ENCODE results near the gene SUMO2.
"Not testable (repeated sequence)": the region's sequence is repeated elsewhere in the genome, so short reads cannot be mapped to it uniquely, and the experiment has no call there.

Gene SUMO2

DNA sequence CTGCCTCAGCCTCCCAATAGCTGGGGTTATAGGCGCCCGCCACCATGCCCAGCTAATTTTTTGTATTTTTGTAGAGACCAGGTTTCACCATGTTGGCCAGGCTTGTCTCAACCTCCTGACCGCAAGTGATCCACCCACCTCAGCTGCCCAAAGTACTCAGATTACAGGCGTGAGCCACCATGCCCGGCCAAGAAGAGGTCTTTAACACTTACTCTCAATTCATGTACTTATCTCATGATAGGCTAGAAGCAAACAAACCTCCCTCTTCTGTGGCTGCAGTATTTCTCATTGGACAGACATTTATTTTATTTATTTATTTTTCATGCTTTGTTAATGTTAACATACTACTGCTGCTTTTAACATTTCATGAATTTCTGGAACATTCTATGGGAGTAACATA is 44.2 kb downstream of the SUMO2 start:
- FAIRE-seq = no peak

DNA sequence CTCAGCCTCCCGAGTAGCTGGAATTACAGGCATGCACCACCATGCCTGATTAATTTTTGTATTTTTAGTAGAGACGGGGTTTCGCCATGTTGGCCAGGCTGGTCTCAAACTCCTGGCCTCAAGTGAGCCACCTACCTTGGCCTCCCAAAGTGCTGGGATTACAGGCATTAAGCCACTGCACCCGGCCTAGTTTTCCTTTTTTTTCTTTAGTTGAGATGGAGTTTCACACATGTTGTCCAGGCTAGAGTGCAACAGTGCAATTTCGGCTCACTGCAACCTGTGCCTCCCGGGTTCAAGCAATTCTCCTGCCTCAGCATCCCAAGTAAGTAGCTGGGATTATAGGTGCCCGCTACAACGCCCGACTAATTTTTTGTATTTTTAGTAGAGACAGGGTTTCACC is 45.0 kb downstream of the SUMO2 start:
- FAIRE-seq = not testable (repeated sequence)

DNA sequence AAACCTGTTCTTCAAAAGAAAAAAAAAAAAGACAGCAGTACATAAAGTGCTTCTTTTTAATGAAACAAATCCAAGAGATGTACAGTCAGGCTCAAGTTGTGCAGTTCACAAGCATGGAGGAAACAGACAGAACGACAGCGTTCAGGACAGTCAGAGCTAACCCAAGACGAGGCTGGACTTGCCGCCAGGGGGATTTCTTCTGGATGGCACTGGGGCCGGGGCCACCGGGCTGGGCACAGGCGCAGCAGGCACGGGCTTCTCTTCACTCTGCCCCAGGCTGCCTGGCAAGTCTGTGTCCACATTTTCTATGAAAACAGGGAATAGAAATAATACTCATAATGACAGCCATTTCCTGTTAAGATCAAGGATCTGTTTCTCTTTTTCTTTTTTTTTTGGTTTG is 46.8 kb downstream of the SUMO2 start:
- no peak for FAIRE-seq

DNA sequence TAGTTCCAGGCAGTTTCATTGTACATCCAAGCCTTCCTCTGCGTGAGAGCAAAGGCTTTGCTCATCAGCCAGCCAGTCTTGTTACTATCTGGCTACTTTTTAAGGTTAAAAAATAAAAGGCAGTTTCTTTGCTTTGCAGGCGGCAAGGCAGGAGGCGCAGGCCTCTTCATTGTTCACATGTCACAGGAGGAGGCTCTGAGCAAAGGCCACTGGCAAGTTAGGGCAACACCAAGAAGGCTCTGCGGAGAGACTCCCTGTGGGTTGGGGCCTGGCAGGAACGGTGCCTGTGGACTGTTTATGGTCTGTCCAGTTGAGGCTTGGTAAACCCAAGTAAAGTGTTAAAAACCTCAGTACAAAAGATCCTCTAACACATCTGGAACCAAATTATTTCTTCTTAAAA is 47.3 kb downstream of the SUMO2 start:
- no peak for FAIRE-seq

DNA sequence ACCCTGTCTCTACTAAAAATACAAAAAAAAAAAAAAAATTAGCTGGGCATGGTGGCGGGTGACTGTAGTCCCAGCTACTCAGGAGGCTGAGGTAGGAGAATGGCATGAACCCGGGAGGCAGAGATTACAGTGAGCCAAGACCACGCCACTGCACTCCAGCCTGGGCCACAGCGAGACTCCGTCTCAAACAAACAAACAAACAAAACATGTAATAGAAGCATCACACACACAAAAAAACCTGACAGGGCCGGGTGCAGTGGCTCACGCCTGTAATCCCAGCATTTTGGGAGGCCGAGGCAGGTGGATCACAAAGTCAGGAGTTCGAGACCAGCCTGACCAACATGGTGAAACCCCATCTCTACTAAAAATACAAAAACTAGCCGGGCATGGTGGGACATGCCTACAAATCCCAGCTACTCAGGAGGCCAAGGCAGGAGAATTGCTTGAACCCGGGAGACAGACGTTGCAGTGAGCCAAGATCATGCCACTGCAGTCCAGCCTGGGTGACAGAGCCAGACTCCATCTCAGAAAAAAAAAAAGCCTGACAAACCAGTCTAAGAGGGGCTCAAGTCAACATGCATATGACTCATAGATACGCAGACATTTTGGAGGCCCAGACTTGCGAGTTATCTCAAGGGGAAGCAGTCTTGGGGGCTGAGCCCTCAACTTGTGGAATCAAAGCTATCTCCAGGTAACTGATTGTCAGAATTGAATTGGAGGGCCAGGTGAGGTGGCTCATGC is 49.0 kb downstream of the SUMO2 start:
- not testable (repeated sequence) for FAIRE-seq

DNA sequence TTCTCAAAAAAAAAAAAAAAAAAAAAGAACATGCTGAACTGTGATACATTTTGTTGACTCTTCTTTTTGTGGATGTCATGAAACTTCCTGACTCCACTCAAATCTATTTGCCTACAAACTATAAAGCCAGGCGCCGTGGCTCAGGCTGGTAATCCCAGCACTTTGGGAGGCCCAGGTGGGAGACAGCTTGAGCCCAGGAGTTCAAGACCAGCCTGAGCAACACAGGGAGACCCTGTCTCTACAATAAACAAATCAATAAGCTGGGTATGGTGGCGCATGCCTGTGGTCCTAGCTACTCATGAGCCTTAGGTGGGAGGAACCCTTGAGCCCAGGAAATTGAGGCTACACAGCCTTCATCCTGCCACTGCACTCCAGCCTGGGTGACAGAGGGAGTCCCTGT is 49.8 kb downstream of the SUMO2 start:
- no peak for FAIRE-seq

DNA sequence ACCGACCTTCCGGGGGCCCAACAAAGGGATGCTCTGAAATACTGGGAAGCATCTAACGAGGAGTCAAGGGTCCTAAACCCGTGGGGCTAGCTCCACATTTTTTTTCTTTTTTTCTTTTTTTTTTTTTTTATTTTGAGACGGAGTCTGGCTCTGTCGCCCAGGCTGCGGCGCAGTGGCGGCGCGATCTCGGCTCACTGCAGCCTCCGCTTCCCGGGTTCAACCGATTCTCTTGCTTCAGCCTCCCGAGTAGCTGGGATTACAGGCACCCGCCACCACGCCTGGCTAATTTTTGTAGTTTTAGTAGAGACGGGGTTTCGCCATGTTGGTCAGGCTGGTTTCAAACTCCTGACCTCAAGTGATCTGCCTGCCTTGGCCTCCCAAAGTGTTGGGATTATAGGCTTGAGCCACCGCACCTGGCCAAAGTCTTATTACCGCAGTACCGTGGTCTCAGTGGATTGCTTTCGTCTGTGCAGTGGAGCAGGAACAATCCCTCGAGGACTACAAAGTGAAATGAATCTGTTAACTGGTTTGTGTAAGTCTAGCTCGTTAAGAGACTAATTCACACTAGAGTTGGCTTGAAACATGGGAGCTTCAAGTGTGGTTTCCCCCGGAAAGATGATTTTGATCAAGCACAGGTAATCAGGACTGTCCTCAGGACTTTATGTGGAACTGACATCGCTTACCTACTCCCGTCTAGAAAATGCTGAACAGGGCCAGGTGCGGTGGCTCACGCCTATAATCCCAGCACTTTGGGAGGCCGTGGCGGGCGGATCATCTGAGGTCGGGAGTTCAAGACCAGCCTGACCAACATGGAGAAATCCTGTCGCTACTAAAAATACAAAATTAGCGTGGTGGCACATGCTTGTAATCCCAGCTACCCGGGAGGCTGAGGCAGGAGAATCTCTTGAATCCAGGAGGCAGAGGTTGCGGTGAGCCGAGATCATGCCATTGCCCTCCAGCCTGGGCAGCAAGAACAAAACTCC is 50.5 kb downstream of the SUMO2 start:
- not testable (repeated sequence) for FAIRE-seq

DNA sequence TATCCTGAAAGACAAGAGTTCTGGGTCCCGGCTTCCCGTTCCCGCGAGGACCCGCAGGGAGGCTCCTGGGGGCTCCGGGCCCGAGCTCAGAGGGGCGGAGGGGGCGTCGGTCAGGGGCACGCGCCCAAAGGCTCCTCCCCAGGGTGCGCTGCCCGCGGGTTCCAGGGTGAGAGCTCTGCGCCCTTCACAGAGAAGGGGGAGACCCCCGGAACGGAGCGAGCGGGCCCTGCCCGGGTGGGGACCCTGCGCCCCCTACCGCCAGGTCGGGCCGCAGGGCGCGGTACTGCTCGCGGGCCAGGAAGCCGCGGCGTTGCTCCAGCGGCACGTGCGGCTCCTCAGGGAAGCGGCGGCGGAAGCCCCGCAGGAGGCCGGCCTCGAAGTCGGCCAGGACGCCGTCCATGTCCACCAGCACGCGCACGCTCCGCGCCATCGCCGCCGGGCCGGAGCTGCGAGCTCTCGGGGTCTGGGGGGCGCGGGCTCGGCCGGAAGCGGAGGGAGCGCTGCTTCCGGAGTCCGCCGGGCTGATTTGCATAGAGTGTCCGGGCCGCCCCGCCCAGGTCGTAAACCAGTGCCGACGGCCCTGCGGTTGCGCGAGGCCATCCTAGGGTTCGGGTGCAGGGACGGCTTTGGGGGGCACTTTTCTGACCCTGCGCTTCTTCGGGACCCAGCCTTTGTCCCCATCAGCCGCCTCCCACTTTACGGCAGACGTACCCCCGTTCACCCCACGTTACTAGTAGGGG is 51.3 kb downstream of the SUMO2 start, which contains the start of gene NT5C:
TSS of gene NT5C (minus strand) at position 465 of the 740 bp plus-strand sequence. CDS start at position 430, 35 bp downstream.
- no peak for FAIRE-seq

DNA sequence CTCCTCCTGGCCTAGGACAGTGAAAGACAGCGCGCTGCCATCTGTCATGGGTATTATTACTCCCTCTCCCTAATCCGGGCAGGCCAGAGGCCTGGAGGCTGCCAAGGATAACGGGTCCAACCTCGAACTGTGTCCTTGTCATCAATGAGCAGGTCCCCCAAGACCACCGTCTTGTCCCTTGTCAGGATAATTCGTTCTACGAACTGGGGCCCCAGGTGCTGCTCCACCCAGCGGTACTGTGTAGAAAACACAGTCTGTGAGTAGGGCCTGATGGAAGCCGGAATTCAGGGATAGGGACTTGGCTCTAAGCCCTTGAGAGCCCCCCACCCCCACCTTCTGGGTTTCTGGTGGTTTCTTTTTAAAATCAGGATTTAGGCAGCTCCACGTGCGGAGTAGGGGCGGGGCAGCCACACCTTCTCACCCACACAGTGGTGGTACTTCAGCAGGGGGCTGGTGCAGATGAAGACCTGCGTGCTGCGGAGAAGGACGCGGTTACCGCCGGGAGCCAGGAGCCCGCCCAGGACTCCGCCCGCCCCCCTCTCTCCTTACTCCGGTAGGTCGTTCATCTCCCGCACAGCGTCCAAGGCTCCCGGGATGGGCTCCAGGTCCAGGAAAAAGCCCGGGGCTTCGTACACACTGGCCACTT is 52.0 kb downstream of the SUMO2 start:
- FAIRE-seq = peak; percentile 62

DNA sequence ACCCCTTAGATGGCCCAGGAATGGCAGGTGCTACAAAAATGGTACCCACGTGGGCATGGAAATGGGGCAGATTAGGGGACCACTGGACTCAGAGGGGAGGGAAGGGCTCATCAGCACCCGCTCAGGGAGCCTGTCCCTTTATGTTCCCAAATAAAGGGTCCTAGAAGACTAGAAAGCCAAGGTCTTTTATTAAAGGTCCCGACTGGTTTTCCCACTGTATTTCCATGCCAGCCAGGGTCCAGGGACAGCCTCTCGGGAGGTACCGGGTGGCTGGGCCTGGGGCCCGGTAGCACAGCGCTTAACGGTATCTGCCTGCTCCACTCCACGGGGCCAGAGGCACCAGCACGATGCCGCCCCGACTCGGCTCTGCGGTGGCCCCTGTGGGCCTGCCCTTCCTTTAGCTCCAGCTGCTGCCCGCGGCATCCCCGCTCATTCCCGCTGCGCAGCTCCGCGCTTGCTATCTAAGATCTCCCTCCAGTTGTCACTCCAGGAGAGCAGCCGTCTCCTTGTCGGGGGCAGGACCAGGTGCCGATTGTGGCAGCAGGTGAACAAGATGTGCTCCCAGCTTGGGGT is 52.6 kb downstream of the SUMO2 start:
- FAIRE-seq = no peak

DNA sequence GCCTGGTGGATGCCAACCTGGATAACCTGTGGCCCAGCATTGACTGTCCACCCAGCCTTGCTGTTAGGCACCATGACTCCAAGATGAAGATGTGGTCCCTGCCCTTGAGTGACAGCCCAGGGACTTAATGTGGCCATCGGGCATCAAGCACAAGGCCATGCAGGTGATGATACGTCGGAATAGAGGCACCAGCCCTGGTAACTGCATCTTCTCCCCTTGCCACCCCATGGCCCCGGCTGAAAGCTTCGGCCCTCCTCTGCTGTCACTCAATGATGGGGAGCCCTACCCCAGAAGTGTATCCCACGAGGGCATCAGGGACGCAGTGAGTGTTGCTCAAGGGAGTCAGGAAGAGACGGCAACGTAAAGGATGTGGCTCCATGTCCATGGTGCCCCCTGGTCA is 53.2 kb downstream of the SUMO2 start:
- FAIRE-seq = no peak

DNA sequence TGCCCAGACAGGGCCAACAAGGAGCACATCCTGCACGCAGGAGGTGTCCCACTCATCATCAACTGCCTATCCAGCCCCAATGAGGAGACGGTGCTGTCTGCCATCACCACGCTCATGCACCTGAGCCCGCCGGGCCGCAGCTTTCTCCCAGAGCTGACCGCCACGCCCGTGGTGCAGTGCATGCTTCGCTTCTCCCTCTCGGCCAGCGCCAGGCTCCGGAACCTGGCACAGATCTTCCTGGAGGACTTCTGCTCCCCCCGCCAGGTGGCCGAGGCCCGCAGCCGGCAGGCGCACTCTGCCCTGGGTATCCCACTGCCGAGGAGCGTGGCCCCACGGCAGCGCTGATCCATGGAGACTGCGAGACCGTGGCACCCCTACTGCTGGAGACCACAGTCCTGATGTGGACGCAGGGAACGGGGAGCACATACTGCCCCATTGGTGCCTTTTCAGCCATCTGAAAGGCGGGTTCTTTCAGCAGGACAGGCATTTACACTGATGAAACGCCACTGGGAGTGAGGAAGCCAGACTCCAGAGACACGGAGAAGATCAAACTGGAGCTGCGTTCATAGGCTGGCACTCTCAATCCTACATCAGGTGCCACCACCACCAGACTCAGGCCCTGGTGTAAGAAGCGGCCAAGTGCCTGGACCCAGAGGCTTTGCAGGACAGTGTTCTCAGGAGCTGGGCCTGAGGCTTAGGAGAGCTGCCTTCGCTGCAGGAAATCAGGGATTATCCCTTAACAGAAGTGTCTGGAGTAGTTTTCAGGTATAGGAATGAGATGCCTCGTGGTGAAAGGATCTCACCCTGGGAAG is 53.9 kb downstream of the SUMO2 start:
- FAIRE-seq = no peak

DNA sequence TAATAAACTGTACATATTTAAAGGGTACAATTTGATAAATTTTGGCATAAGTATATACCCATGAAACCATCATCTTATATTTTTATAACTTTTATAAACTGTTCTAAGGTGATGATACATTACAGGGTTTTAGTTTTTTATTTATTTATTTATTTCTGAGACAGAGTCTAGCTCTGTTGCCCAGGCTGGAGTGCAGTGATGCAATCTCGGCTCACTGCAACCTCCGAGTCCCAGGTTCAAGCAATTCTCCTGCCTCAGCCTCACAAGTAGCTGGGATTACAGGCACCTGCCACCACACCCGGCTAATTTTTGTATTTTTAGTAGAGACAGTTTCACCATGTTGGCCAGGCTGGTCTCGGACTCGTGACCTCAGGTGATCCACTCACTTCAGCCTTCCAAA is 54.8 kb downstream of the SUMO2 start:
- FAIRE-seq = not testable (repeated sequence)

DNA sequence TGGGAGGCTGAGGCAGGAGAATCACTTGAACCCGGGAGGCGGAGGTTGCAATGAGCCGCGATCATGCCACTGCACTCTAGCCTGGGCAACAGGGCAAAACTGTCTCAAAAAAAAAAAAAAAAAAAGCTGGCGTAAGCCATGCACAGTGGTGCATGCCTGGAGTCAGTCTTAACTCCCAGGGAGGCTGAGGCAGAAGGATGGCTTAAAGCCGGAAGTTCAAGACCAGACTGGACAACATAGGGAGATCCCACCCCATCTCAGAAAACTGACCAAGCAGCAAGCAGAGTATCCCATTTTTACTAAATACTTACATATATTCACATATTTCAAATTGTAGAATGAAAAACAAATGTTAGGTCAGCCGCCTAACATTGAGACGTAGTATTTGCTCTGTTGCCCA is 55.8 kb downstream of the SUMO2 start:
- FAIRE-seq = no peak

DNA sequence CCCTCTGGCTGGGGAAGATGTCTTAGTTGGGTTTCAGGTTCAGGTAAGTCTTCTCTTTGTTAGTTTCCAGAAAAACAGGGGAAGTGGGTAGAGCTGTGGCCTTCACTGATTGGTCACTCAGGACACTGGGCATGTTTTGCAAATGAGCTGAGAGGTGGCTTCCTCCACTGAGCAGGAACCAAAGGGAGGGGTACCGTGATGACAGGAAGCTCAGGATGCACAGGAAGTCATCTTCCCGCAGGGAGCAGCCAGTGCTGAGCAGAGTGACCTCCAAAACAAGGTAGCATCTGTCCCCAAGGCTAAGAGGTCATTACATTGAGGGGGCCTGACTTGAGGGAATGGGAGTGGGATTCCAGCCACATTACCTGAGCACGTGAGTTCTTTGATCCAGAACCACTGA is 56.8 kb downstream of the SUMO2 start:
- FAIRE-seq = no peak

DNA sequence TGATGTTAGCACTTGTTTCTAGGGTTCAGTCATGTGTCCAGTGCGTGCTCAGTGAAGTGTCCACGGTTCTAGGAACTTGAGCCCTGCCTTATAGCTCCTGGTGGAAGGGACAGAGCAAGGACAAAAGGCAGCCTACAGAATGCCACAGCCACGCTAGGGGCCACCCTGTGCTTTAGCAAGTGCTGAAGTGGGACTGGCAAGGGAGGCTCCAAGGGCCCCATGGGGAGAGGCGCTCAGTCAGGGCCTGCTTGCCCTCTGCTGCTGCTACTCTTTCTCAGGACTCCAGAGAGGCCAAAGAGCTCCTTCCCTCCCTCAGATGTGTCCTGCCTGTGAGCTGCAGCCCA is 58.0 kb downstream of the SUMO2 start:
- FAIRE-seq = no peak

DNA sequence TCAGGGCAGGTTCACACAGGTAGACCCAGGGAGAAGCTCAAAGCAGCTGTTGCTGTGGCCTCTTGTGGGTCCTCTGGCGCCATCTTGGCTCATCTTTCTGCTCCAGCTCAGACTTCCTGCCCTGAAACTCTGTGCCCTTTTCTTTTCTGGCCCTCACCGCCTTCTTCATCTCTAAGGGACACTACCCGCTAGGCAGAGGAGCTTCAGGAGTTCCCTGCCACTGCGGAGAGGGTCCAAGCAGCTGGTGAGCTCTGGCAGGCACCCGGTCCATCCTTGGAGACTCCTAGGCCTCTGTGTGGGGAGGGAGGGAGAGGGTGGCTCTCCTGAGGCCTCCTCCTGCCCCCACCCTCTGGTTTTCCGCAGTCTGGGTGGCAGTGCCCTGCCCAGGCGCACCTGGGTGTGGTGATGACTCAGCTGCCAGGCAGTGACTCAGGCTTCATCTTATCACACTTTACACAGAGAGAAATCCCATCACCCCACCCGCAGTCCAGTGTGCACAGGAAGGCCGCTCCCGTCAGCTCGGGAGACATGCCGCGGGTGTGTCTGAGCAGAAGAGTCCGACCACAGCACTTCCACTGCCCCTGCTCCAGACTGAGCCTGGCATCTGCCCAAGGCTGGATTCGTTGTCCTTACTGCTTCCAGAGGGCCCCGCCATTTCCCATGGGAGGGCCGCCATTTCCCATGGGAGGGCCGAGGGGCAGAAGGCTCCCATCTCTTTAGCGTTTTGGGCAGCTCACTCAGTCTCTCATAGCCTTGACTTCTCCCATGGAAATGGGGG is 58.5 kb downstream of the SUMO2 start:
- no peak for FAIRE-seq

DNA sequence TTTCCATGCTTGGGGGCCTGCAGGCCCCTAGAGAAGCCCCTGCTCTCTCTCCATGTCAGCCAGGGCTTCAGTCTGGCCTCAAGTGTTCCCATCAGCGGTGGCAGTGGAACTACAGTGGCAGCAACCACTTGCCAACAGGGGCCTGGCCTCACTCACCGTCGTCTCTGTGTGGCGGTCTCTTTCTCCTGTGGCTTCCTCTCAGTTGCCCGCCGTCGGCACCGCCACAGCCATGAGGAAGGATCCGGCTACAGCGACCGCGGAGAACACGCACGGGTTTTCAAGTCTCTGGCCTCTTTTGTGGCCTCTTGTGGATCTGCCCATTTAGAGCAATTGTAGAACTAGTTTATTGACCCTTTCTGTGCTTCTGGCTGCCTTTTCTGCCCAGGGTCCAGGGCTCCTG is 64.5 kb downstream of the SUMO2 start:
- no peak for FAIRE-seq

DNA sequence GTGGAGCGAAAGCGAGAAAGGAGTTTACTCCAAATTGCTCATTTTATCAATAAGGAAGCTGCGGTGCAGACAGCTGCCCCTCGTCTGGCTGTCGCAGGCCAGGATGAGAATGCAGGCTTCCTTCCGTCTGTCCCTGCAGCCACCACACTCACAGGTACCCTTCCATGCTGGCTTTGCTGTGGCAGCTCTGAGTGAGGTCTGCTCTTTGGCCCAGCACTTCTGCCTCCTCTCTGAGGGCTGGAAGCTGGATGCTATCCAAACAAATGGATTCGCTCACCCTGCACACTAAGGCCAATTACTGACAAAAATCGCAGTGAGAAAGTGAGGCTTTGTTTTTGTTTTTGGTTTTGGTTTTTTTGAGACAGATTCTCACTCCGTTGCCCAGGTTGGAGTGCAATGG is 66.0 kb downstream of the SUMO2 start:
- FAIRE-seq = no peak
